Cardiac muscle cell (in vitro differentiated cells and primary cell): ENCODE results near the gene EVI5L. TPM values are rescaled to one million over a fixed set of nuclear protein-coding genes. Genes with fewer than 3 reads are reported as not detected.

ENCODE experiments used
- DNase-seq, 2 donors: peaks; one replicate each; pipeline versions ENCODE4 v3.0.0 to v3.0.0-alpha.2; 2010 to 2017; ENCODE audit warnings: low read depth in 1 of 2, low spot score in 1 of 2
- H3K27ac ChIP-seq: fragments of 200-600 bp; sonication (generic); 2 replicates; pipeline ENCODE4 v1.5.1; 2016
- H3K27me3 ChIP-seq: fragments of 200-600 bp; sonication (generic); 2 replicates; pipeline ENCODE4 v1.6.0; 2016; ENCODE audit warnings: control low read depth
- H3K36me3 ChIP-seq: fragments of 200-600 bp; sonication (generic); 2 replicates; pipeline ENCODE4 v1.5.1; 2016; ENCODE audit warnings: control low read depth
- H3K4me1 ChIP-seq: fragments of 200-600 bp; sonication (generic); 2 replicates; pipeline ENCODE4 v1.8.1; 2017; ENCODE audit warnings: low read depth, mild to moderate bottlenecking, mixed run types
- H3K4me3 ChIP-seq: fragments of 200-600 bp; sonication (generic); 2 replicates; pipeline ENCODE4 v1.5.1; 2016; ENCODE audit warnings: mild to moderate bottlenecking
- H3K9me3 ChIP-seq: fragments of 200-600 bp; sonication (generic); 2 replicates; pipeline ENCODE4 v1.5.1; 2017; ENCODE audit warnings: low read depth, mild to moderate bottlenecking, control low read depth
- polyA plus RNA-seq: library from polyadenylated mRNA; unstranded; fragments of >200 nt; fragmentation: Nextera tagmentation; extraction: Ambion mirVana; gene quantifications from 2 replicates; pipeline ENCODE4 v1.2.1, GENCODE V29; 2016
- total RNA-seq: library from RNA; depleted of rRNA; stranded (reverse); fragments of >200 nt; gene quantifications from 2 replicates; pipeline ENCODE4 v1.2.3, GENCODE V29; 2016
- TF ChIP-seq, protein P1 (sequence below): IDR thresholded peaks from 2 replicates; pipeline ENCODE4 v1.5.1; 2012; ENCODE audit warnings: low read depth, mild to moderate bottlenecking, low read length

Gene EVI5L
- total and polyA plus RNA-seq, 2 experiments from 2014 or later: 29.1 to 41.9 TPM

DNA sequence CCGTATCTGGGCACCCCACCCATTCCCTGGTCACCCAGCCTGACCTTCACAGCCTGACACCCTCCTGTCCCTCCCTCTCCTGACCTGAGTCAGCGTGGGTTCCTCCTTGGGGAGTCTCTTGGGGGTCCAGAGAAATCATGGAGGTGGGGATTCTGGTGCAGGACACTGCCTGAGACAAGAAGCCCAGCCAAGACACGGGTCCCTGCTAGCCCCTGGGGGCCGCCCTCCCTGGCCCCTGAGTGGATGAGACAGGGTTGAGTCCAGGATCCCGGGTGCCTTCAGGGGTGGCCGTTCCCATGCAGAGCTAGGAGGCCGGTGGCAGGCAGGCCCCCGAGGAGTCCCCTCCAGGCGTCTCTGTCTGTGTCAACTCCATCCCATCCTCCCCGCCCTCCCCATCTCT, 75.2 kb downstream of the EVI5L start:
- no peak overlapping the region for H3K4me3 ChIP-seq
- no peaks in the 10 kb centered on the region for H3K9me3 ChIP-seq
- H3K36me3 ChIP-seq: no peaks in the 10 kb centered on the region
- H3K4me1 ChIP-seq: peaks cover 14% of the 10 kb centered on the region
- H3K27me3 ChIP-seq: no peaks in the 10 kb centered on the region
- no peak for DNase-seq
- TF ChIP-seq, protein P1, sequence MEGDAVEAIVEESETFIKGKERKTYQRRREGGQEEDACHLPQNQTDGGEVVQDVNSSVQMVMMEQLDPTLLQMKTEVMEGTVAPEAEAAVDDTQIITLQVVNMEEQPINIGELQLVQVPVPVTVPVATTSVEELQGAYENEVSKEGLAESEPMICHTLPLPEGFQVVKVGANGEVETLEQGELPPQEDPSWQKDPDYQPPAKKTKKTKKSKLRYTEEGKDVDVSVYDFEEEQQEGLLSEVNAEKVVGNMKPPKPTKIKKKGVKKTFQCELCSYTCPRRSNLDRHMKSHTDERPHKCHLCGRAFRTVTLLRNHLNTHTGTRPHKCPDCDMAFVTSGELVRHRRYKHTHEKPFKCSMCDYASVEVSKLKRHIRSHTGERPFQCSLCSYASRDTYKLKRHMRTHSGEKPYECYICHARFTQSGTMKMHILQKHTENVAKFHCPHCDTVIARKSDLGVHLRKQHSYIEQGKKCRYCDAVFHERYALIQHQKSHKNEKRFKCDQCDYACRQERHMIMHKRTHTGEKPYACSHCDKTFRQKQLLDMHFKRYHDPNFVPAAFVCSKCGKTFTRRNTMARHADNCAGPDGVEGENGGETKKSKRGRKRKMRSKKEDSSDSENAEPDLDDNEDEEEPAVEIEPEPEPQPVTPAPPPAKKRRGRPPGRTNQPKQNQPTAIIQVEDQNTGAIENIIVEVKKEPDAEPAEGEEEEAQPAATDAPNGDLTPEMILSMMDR: no peak
- H3K27ac ChIP-seq: no peak overlapping the region

DNA sequence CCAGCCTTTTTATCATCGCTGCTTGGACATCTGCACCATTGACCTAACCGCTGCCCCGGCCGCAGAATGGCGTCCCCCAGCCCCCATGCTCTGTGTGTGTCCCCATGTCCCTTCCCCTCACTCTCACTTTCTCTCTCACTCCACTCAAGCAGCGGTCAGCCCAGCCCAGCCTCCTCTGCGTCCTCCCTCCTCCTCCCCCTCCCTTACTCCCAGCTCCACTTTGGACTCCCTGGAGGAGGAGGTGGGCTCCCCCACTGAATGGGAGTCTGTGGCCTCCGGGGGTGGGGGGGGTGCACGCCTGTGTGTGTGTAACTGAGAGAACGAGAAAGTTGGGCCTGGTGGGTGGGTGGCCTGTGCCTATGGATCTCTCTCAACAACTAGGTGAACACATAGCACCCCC, 75.8 kb downstream of the EVI5L start:
- Histone ChIP-seq H3K36me3 (peaks cover 3% of the 10 kb centered on the region), H3K27ac (no peak overlapping the region), H3K27me3 (no peaks in the 10 kb centered on the region), H3K9me3 (no peaks in the 10 kb centered on the region), H3K4me3 (no peak overlapping the region), H3K4me1 (peaks cover 14% of the 10 kb centered on the region)
- TF ChIP-seq, protein P1: no peak
- DNase-seq: no peak

DNA sequence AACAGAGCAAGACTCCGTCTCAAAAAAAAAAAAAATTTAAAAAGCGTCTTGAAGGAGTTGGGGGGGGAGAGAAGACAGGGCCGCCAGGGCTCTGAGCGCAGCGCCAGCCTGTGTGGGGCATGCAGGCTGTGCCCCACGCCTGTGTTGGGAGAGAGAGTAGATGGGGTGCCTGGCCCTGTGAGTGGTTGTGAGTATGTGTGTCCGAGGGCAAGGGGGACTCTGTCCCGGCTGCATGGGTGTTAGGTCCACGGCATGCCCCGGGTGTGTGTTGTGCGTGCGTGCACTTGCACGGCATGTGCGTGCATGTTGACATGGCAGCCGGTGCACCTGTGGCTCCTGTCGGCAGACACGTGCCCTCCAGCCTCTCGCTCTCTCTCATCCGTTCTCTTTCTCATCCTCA, 77.1 kb downstream of the EVI5L start:
- peaks cover 14% of the 10 kb centered on the region for H3K4me1 ChIP-seq
- TF ChIP-seq, protein P1: no peak

DNA sequence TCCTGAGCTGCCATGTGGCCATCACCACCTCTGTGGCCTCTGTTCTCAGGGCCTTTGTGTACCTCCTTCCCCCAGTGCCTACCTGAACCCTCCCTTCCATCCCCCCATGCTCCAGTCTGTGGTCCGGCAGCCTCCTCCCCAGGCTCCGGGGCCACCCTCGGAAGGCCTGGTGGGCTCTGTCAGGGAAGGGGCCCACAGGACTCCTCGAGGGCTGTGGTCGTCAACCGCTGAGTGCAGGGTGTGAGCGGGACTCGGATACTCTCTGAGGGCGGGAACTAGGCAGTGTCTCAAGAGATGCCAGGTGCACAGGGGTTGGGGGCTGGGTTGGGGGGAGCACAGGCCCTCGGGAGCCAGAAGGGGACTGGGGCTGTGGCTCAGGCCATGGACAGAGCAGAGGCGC, 77.5 kb downstream of the EVI5L start:
- H3K9me3 ChIP-seq: no peaks in the 10 kb centered on the region
- H3K36me3 ChIP-seq: peaks cover 20% of the 10 kb centered on the region
- H3K4me3 ChIP-seq: no peak overlapping the region
- no peaks in the 10 kb centered on the region for H3K27me3 ChIP-seq
- TF ChIP-seq, protein P1: no peak
- no peak for DNase-seq
- H3K4me1 ChIP-seq: peaks cover 14% of the 10 kb centered on the region
- no peak overlapping the region for H3K27ac ChIP-seq

More for the DNA sequence above, 77.1 kb downstream of the EVI5L start:
- no peaks in the 10 kb centered on the region for H3K9me3 ChIP-seq
- peaks cover 16% of the 10 kb centered on the region for H3K36me3 ChIP-seq
- DNase-seq: no peak
- H3K27ac ChIP-seq: no peak overlapping the region
- no peaks in the 10 kb centered on the region for H3K27me3 ChIP-seq
- H3K4me3 ChIP-seq: no peak overlapping the region

DNA sequence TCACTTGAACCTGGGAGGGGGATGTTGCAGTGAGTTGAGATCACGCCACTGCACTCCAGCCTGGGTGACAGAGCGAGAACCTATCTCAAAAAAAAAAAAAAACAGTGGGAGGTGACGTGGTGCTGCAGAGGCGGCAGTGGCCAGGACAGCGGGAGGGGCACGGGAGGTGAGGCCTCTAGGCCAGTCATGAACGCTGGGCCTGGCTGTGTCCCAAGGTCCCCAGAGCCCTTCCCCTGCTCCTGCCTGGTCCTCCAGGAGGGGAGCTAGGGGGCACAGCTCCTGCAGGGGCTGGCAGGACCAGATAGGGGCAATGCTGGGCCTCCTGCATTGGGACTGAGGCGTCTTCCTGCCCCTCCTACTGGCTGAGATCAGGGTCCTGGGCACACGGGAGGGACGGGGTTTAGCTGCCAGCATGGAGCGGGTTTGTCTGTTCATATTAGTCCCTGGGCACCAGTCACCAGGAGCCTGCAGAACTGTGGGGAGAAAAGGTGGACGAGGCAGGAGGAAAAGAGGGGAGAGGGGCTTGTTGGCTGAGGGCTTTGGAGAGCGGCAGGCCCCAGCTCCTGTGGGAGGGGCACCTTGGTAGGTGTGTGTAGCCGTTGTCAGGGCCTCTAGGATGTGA, 78.2 kb downstream of the EVI5L start:
- no peaks in the 10 kb centered on the region for H3K9me3 ChIP-seq
- H3K4me1 ChIP-seq: peaks cover 10% of the 10 kb centered on the region
- H3K27ac ChIP-seq: no peak overlapping the region
- H3K4me3 ChIP-seq: no peak overlapping the region
- no peak for DNase-seq
- peaks cover 21% of the 10 kb centered on the region for H3K36me3 ChIP-seq
- no peaks in the 10 kb centered on the region for H3K27me3 ChIP-seq
- TF ChIP-seq, protein P1: no peak
